PC-3 (cell line): ENCODE results near the gene AXIN2.

ENCODE experiments used
- EZH2 ChIP-seq: fragments of 300-600 bp; sonication (generic); IDR thresholded peaks from one replicate; pipeline ENCODE4 v1.6.1; 2017; ENCODE audit warnings: antibody characterized with exemption, mild to moderate bottlenecking, low read length; ENCODE audit not compliant: unreplicated experiment
- TF ChIP-seq, protein P1 (sequence below): fragments of 300-600 bp; sonication (generic); conservative IDR thresholded peaks from 2 replicates; pipeline ENCODE4 v1.5.1; 2017; ENCODE audit warnings: antibody characterized with exemption, low read depth, mild to moderate bottlenecking, low read length

DNA sequence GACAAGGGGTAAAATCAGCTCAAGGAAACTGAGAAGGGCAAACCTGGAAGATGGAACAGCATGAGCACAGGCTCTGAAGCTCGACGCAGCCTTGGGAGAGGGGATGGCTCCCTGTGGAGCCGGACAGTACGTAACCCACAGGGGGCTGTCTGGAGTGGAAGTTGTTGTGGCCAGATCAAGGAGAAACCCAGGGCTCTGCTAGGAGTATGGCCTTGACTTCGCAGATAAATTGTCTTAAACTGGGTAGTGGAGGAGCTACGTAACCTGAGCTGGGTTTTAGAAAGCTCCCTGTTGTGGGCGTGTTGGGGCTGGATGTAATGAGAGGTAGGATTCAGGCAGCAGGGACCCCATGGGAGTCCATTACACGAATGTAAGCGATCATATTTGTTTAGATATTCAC is 25.5 kb upstream of the AXIN2 start:
- TF ChIP-seq, protein P1, sequence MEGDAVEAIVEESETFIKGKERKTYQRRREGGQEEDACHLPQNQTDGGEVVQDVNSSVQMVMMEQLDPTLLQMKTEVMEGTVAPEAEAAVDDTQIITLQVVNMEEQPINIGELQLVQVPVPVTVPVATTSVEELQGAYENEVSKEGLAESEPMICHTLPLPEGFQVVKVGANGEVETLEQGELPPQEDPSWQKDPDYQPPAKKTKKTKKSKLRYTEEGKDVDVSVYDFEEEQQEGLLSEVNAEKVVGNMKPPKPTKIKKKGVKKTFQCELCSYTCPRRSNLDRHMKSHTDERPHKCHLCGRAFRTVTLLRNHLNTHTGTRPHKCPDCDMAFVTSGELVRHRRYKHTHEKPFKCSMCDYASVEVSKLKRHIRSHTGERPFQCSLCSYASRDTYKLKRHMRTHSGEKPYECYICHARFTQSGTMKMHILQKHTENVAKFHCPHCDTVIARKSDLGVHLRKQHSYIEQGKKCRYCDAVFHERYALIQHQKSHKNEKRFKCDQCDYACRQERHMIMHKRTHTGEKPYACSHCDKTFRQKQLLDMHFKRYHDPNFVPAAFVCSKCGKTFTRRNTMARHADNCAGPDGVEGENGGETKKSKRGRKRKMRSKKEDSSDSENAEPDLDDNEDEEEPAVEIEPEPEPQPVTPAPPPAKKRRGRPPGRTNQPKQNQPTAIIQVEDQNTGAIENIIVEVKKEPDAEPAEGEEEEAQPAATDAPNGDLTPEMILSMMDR, result no peak
- no peak for TF ChIP-seq EZH2
